GM12878 (cell line): ENCODE measurements around the gene MICAL3. TPM values are rescaled to one million over a fixed set of nuclear protein-coding genes. Genes with fewer than 3 reads are reported as not detected.
"Not testable (repeated sequence)": the region's sequence is repeated elsewhere in the genome, so short reads cannot be mapped to it uniquely, and the experiment has no call there.

ENCODE experiments used
- ATAC-seq: fragments of 200-7000 bp; cut with Tn5 transposase; 3 replicates; pipeline ENCODE4 v1.9.1; 2020; ENCODE audit warnings: mild to moderate bottlenecking, moderate library complexity
- BruUV-seq: library from RNA; stranded (reverse); fragments of 400-500 nt; replicated peaks from 2 replicates; lab custom pipeline; 2021; lab: Mats Ljungman, UMichigan
- CTCF ChIA-PET: fragments of 300-600 bp; sonication (Branson Sonifier 250); formaldehyde crosslinking; extraction: SDS; loops from one replicate; lab custom pipeline; 2021; ENCODE audit warnings: inconsistent platforms; lab: Yijun Ruan, JAX
- POLR2A ChIA-PET: fragments of 350-600 bp; formaldehyde crosslinking; extraction: SDS; loops from one replicate; lab custom pipeline; 2021; ENCODE audit warnings: inconsistent platforms; lab: Charles Lee
- RAD21 ChIA-PET: fragments of 300-600 bp; sonication (Branson Sonifier 250); formaldehyde crosslinking; loops from one replicate; lab custom pipeline; 2023; ENCODE audit warnings: antibody characterized with exemption; ENCODE audit not compliant: unreplicated experiment; lab: Charles Lee
- SMC1A ChIA-PET: fragments of 300-600 bp; sonication (Branson Sonifier 250); formaldehyde crosslinking; loops from one replicate; lab custom pipeline; 2023; ENCODE audit not compliant: unreplicated experiment, uncharacterized antibody; lab: Charles Lee
- DNase-seq: peaks from one replicate; pipeline ENCODE4 v3.0.0-alpha.2; 2011; ENCODE audit warnings: low read depth, low spot score
- FAIRE-seq: peaks from 3 replicates; lab custom pipeline; 2011; peaks lifted over from hg19 to GRCh38; lab: Jason Lieb, UNC
- H2AFZ ChIP-seq: 2 replicates; pipeline ENCODE4 v1.6.0; 2011; ENCODE audit warnings: low read depth, low read length, control low read depth; ENCODE audit not compliant: control insufficient read depth
- H3K27ac ChIP-seq: 2 replicates; pipeline ENCODE4 v1.5.1; 2011; ENCODE audit warnings: control low read depth; ENCODE audit not compliant: control insufficient read depth, insufficient read depth
- H3K27me3 ChIP-seq, 2 experiments: replicated peaks in 1 of 2; 2 replicates each; pipeline versions ENCODE4 v1.6.0 to v1.6.1; 2011; ENCODE audit warnings: low read length in 1 of 2; ENCODE audit not compliant: control insufficient read depth in 2 of 2, insufficient read depth in 2 of 2
- H3K36me3 ChIP-seq, 2 experiments: 2 replicates each; pipeline ENCODE4 v1.5.1; 2011; ENCODE audit warnings: low read length in 1 of 2; ENCODE audit not compliant: control insufficient read depth in 2 of 2, insufficient read depth in 2 of 2
- H3K4me1 ChIP-seq: 2 replicates; pipeline ENCODE4 v1.6.1; 2011; ENCODE audit warnings: mild to moderate bottlenecking, low read length, moderate library complexity, mixed read lengths; ENCODE audit not compliant: control insufficient read depth, insufficient read depth
- H3K4me2 ChIP-seq: 2 replicates; pipeline ENCODE4 v1.6.0; 2011; ENCODE audit warnings: control low read depth; ENCODE audit not compliant: control insufficient read depth, insufficient read depth
- H3K4me3 ChIP-seq: fragments of 200-600 bp; sonication (generic); 2 replicates; pipeline ENCODE4 v1.5.1; 2016
- H3K79me2 ChIP-seq: 2 replicates; pipeline ENCODE4 v1.6.0; 2011; ENCODE audit warnings: low read length; ENCODE audit not compliant: control insufficient read depth, insufficient read depth
- H3K9ac ChIP-seq: 2 replicates; pipeline ENCODE4 v1.8.0; 2011; ENCODE audit warnings: low read length, control low read depth, mixed read lengths; ENCODE audit not compliant: control insufficient read depth, insufficient read depth
- H3K9me3 ChIP-seq: replicated peaks from 3 replicates; pipeline ENCODE4 v1.5.1; 2011; ENCODE audit warnings: mild to moderate bottlenecking, low read length; ENCODE audit not compliant: control insufficient read depth, insufficient read depth
- H4K20me1 ChIP-seq: 2 replicates; pipeline ENCODE4 v1.6.0; 2011; ENCODE audit not compliant: control insufficient read depth, insufficient read depth
- CHD1 ChIP-seq: IDR thresholded peaks from 2 replicates; pipeline ENCODE4 v1.6.1; 2012; ENCODE audit warnings: low read depth, low read length, improper control_type of control experiment
- CHD4 ChIP-seq: fragments of 200-600 bp; sonication (generic); IDR thresholded peaks from 2 replicates; pipeline ENCODE4 v1.6.1; 2016; ENCODE audit warnings: mild to moderate bottlenecking
- E4F1 ChIP-seq: fragments of 450-650 bp; IDR thresholded peaks from 2 replicates; pipeline ENCODE4 v1.6.1; 2018; ENCODE audit warnings: borderline replicate concordance, mild to moderate bottlenecking; ENCODE audit not compliant: partially characterized antibody
- ETV6 ChIP-seq, 2 experiments: fragments of 450-650 bp in 1 of 2; IDR thresholded peaks in 1 of 2; conservative IDR thresholded peaks in 1 of 2; 2 replicates each; pipeline ENCODE4 v1.6.1; 2014; ENCODE audit warnings: antibody characterized with exemption in 1 of 2, borderline replicate concordance in 1 of 2, low read depth in 1 of 2, mild to moderate bottlenecking in 1 of 2, moderate library complexity in 1 of 2
- MYB ChIP-seq: fragments of 150-350 bp; IDR thresholded peaks from 2 replicates; pipeline ENCODE4 v1.6.1; 2014; ENCODE audit warnings: mild to moderate bottlenecking, low read depth, low read length, borderline replicate concordance
- REST ChIP-seq: IDR thresholded peaks from 2 replicates; pipeline ENCODE4 v1.6.1; 2012; ENCODE audit warnings: mild to moderate bottlenecking, low read depth, low read length
- STAT3 ChIP-seq: IDR thresholded peaks from 2 replicates; pipeline ENCODE4 v1.6.1; 2011; ENCODE audit warnings: low read depth, low read length, improper control_type of control experiment
- WGBS: methylation state at CpG from one replicate; pipeline ENCODE4 v1.1.6; 2016; ENCODE audit warnings: low lambda C conversion rate; ENCODE audit not compliant: insufficient replicate concordance, insufficient coverage; ENCODE audit errors: missing lambda C conversion rate; 5-methylcytosine and 5-hydroxymethylcytosine counted together
- in situ Hi-C: fragments of 300-500 bp; cut with MboI; formaldehyde crosslinking; loops from 9 replicates; pipeline ENCODE4 v1.14.3; 2018; ENCODE audit warnings: mixed read lengths
- intact Hi-C: fragments of 100-400 bp; cut with micrococcal nuclease; formaldehyde crosslinking; loops from one replicate; pipeline ENCODE4 v1.14.2; 2022; ENCODE audit not compliant: unreplicated experiment
- polyA plus RNA-seq, 11 experiments: library from polyadenylated mRNA; depleted of rRNA in 4 of 11; unstranded in 6 of 11; stranded (reverse) in 5 of 11; fragments of >200 nt; fragmentation: Nextera tagmentation in 4 of 11; fragmentation: Illumina TruSeq in 1 of 11; extraction: Ambion mirVana in 4 of 11; extraction: Trizol in 1 of 11; gene quantifications; 1 replicate in 1 of 11; 2 replicates in 10 of 11; pipeline versions ENCODE4 v1.2.1 to v1.2.3, GENCODE V29; 2011 to 2016; ENCODE audit warnings: inconsistent platforms in 2 of 11, missing spikeins in 2 of 11, low read depth in 1 of 11
- total RNA-seq, 4 experiments: library from RNA; depleted of rRNA in 3 of 4; stranded (reverse); fragments of >200 nt in 3 of 4; fragmentation: Illumina TruSeq in 1 of 4; extraction: Trizol in 1 of 4; gene quantifications; 2 replicates each; pipeline versions ENCODE4 v1.2.1 to v1.2.3, GENCODE V29; 2013 to 2021

Gene MICAL3
- total and polyA plus RNA-seq, 10 of the 15 experiments (the other 5 are each of a cell fraction or from before 2014, with no cell fraction given) = 2.6 to 92.2 (median 24.0) TPM

GRCh38 chr22:18063715-18064114 lies 39.4 kb upstream of the MICAL3 start:
- H3K9me3 ChIP-seq, H3K9ac ChIP-seq, H3K36me3 ChIP-seq, H3K27ac ChIP-seq, ATAC-seq, H4K20me1 ChIP-seq, in situ Hi-C loops, DNase-seq, intact Hi-C loops, H3K27me3 ChIP-seq, H3K4me3 ChIP-seq, H3K79me2 ChIP-seq, BruUV-seq, FAIRE-seq, H3K4me2 ChIP-seq, H2AFZ ChIP-seq: not testable (repeated sequence)
- ChIA-PET POLR2A (interaction anchor here (0.6 kb wide), 1 partner anchor 188 kb away, joined by 3 read pairs; no protein-coding TSS in a partner anchor), SMC1A (interaction anchor here (0.6 to 3.8 kb wide), 5 partner anchors 8 to 99 kb away, joined by 3 to 51 read pairs (median 3); partner anchors contain the start of gene PEX26), RAD21 (interaction anchor here (1.0 to 3.7 kb wide), 3 partner anchors 13 to 234 kb away, joined by 3 to 40 read pairs (median 3); partner anchors contain the start of gene PEX26), CTCF (interaction anchor here (0.6 to 3.7 kb wide), 7 partner anchors 9 to 508 kb away, joined by 3 to 21 read pairs (median 4); no protein-coding TSS in a partner anchor)
- peaks cover 17% of the 10 kb centered on the region for H3K4me1 ChIP-seq
- 65% methylated on average over 6 of the region's 6 CpGs for WGBS
- peak in 1 of 2 experiments; percentile 48; a peak in 1 of 4 replicates for TF ChIP-seq ETV6 (conservative IDR thresholded peaks at IDR 0.05 in 1 of 2, IDR thresholded peaks at IDR 0.05 in 1 of 2; ENCODE audit: borderline replicate concordance in 1 of 2, low read depth in 1 of 2)

- no peaks in the 10 kb centered on the region for H3K9me3 ChIP-seq
- ChIA-PET SMC1A (interaction anchor here (0.5 to 3.8 kb wide), 8 partner anchors 8 to 298 kb away, joined by 3 to 51 read pairs (median 3); partner anchors contain the start of gene PEX26), RAD21 (interaction anchor here (1.0 to 3.7 kb wide), 3 partner anchors 13 to 233 kb away, joined by 3 to 40 read pairs (median 3); partner anchors contain the start of gene PEX26), POLR2A (interaction anchor here (0.6 kb wide), 1 partner anchor 188 kb away, joined by 3 read pairs; no protein-coding TSS in a partner anchor), CTCF (interaction anchor here (0.6 to 3.7 kb wide), 8 partner anchors 9 to 507 kb away, joined by 3 to 21 read pairs (median 4); no protein-coding TSS in a partner anchor)
- 54% methylated on average over 7 of the region's 7 CpGs for WGBS
- no peak for ATAC-seq
- no peak overlapping the region for H3K9ac ChIP-seq
- H3K79me2 ChIP-seq = no peaks in the 10 kb centered on the region
- intact Hi-C loops (no loop called here), in situ Hi-C loops (no loop called here)
- BruUV-seq = no TSS peak
- no peaks in the 10 kb centered on the region for H3K27me3 ChIP-seq
- no peak overlapping the region for H2AFZ ChIP-seq
- no peaks in the 10 kb centered on the region for H4K20me1 ChIP-seq
- H3K4me3 ChIP-seq = no peak overlapping the region
- peaks cover 17% of the 10 kb centered on the region for H3K4me1 ChIP-seq
- no peak overlapping the region for H3K4me2 ChIP-seq
- no peak for FAIRE-seq
- no peaks in the 10 kb centered on the region for H3K36me3 ChIP-seq
- no peak overlapping the region for H3K27ac ChIP-seq
- no peak for DNase-seq
- TF ChIP-seq MYB = no peak
- TF ChIP-seq STAT3 = no peak
- TF ChIP-seq E4F1 = no peak
- TF ChIP-seq CHD4 = no peak
- TF ChIP-seq CHD1 = no peak
- TF ChIP-seq REST = no peak
Measured at GRCh38 chr22:18063306-18063705, 38.9 kb upstream of the MICAL3 start.
